AG09309 (cell line): ENCODE data around the gene SIL1.

ENCODE experiments used
- DNase-seq: peaks from one replicate; pipeline ENCODE4 v3.0.0-alpha.2; 2010; ENCODE audit warnings: low read depth
- H3K4me3 ChIP-seq: 2 replicates; pipeline ENCODE4 v1.5.1; 2011; ENCODE audit warnings: mild to moderate bottlenecking, low read depth, low read length, moderate library complexity; ENCODE audit not compliant: control insufficient read depth
- CTCF ChIP-seq: IDR thresholded peaks from 2 replicates; pipeline ENCODE4 v1.5.1; 2011; ENCODE audit warnings: mild to moderate bottlenecking, low read depth, low read length, inconsistent platforms; ENCODE audit not compliant: insufficient read depth, control insufficient read depth; ENCODE audit errors: missing control alignments

Gene SIL1

GRCh38 chr5:139088024-139088423 is 110.1 kb downstream of the SIL1 start:
- DNase-seq: no peak
- no peak overlapping the region for H3K4me3 ChIP-seq
- TF ChIP-seq CTCF: no peak

GRCh38 chr5:139082813-139083498 is 115.2 kb downstream of the SIL1 start:
- no peak overlapping the region for H3K4me3 ChIP-seq
- DNase-seq: no peak
- TF ChIP-seq CTCF: no peak

- no peak for DNase-seq
- no peak overlapping the region for H3K4me3 ChIP-seq
- no peak for TF ChIP-seq CTCF
These were observed 118.1 kb downstream of the SIL1 start for GRCh38 chr5:139079991-139080610.

GRCh38 chr5:139079225-139079990 is 118.8 kb downstream of the SIL1 start:
- no peak for TF ChIP-seq CTCF
- H3K4me3 ChIP-seq: no peak overlapping the region
- DNase-seq: no peak

GRCh38 chr5:139078345-139078744 is 119.8 kb downstream of the SIL1 start:
- DNase-seq: no peak
- TF ChIP-seq CTCF: no peak
- no peak overlapping the region for H3K4me3 ChIP-seq

- H3K4me3 ChIP-seq: no peak overlapping the region
- TF ChIP-seq CTCF: no peak
- DNase-seq: no peak
These were observed 120.3 kb downstream of the SIL1 start for GRCh38 chr5:139077899-139078298.
